ENCODE data around the gene ZNF827.

ZNF827 gene

DNA sequence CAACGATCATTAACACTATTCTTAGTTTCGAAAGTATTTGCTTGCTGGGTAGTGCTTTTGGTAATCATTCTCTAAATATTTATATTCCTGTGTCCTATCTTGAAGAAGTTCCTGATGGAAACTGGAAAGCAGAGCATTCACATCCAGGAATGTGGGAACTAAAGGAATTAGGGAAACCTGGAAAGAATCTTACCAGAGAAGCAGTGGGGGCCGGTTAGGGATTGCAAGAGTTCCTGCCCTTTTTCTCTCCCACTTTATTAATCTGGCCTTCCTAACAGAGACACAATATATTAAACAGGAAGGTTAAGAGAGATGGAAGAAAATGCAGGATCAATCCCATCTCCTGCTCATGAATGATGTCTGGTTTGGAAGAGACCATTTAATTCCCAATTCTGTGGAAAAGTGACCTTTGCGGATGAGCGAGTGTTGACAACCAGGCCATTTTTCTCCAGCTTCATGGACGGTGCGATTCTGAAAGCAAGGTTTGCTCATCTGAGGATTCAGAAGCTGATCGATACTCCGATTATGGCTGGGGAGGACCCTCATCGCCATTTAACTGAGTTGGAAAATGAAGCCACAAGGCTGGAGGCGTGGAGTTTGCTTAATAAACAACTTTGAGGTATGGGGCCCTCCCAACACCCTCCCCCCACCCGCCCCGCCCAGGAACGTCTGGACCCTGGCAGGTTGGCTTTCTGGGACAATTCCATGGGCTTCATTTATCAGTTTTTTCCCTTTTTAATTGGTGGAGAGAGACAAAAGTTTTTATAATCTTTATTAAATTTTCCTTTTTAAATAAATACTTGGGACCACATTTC is 206.4 kb downstream of the ZNF827 start:
- DNase-seq (ENCODE audit: insufficient read length, low spot score) (no peak), FAIRE-seq (no peak)

DNA sequence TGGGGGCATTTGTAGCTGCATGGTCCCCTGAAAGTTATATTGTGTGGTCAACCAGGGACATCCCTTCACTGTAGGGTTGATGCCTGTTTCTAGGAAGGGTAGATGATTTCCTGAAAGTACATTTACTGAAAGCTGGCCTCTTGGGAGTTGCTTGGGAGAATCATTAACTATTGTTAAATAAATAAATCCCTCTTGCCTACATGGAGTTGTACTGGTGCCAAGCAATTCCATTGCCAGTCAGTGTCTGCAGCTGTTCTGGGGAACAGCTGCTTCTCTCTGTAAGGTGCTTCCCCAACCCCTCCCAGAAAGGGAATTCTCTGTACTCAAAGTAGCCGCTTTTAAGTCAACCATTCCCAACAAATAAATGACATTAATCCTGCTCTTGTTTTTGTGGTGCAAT is 207.6 kb downstream of the ZNF827 start:
- DNase-seq (ENCODE audit: insufficient read length, low spot score) (no peak), FAIRE-seq (no peak)

DNA sequence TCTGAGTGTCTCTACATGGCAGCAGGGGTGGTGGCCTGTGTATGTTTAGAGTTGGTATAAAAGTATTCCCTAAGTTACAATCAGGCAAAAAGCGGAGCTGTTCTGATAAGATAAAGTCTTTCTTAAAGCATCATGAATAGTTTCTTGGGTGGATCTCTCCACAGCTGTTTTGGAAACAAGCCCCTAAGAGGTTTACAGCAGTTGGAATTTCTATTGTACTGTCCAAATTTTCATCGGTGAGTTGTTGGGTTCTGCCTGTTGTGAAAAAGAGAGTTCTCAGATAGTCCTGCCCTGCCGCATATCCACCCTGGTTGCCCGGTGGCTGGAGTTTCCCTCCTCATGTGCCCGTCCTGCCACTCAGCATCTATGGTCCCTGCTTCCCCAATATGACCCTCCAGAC is 208.6 kb downstream of the ZNF827 start:
- FAIRE-seq (no peak), DNase-seq (ENCODE audit: insufficient read length, low spot score) (no peak)

DNA sequence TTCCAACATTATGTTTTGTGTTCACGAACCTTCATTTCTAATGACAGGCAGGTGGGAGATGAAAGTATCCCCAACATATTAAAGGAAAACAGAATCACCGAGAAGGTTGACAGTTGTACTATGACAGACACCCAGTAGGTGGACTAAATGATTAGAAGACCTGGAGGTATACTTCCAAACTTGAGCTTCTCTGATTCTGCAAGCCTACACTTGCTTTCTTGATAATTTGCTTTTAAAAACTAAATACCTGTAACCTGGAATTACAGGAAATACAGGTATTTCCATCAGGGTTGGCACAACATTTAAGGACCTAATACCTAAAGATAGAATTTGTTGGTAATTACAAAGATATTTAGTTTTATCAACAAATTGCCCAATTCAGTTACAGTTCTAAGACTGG is 215.3 kb downstream of the ZNF827 start:
- DNase-seq (ENCODE audit: insufficient read length, low spot score) (no peak), FAIRE-seq (no peak)

DNA sequence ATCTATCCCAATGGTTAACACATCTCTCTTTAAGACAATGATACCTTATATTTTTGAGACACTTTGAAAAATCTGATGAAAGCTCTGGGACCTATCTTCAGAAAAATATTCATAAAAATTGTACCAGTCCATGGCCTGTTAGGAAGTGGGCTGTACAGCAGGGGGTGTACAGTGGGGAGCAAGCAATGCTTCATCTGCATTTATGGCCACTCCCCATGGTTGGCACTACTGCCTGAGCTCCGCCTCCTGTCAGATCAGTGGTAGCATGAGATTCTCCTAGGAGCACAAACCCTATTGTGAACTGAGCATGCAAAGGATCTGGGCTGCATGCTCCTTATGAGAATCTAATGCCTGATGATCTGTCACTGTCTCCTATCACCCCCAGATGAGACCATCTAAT is 216.1 kb downstream of the ZNF827 start:
- DNase-seq (ENCODE audit: insufficient read length, low spot score) (no peak), FAIRE-seq (no peak)

DNA sequence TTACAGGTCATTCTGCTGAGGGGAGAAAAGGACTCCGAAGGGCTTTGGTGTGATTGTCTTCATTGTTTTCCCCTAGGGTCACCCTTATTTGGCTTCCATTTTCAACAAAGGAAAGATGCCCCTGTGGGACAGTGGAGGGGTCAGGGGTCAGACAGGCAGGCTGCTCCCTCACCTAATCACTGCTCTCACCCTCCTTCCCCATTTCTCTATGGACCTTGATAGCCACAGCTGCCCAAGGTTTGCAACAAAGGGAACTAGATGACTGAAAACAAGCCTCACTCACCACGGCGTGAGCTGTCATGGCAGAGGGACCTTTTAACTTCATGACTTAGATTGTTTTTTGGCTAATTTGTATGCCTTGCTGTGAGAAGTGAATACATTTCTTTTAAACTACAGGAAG is 218.0 kb downstream of the ZNF827 start:
- DNase-seq (ENCODE audit: insufficient read length, low spot score): no peak
- FAIRE-seq: peak; percentile 78

DNA sequence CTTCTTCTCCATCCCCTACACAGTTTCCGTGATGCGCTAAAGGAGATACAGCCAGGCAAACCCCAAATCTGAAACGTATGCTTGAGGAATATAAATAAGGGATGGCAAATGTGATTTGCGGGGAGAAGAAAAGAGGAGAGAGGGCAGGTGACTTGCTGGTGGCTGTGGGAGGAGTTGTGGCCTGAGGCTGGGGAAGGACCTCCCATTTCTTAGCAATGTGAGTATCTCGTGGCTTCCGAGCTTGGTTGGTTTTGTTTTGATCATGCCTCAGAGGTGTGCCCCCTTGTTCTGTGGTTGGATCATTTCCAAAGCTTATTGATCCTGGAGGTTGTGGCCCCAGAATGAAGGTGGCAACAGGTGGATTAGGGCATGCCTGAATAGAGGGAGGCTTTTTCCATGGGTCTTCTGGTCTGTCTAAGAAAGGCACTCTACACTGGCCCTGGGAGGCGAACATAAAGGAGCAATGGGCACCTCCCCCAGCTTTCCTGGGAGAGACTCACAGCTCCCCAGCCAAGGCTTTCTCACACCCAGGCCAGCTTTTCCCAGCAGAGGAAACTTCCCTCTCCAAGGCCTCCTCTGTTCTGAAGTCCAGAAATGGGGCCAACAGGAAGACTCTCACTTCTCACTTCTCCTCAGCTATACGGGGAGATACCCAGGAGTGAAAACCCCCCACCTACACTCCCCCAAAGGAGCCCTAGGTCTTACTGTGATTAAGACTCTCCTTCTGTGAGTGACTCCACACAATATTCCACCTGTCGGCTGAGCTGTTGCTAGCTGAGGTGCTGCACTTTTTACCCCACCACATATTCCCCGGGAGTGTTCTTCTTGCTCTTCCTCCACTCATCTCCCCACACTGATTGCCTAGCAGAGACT is 218.6 kb downstream of the ZNF827 start:
- DNase-seq (ENCODE audit: insufficient read length, low spot score) (no peak), FAIRE-seq (peak; percentile 74)

DNA sequence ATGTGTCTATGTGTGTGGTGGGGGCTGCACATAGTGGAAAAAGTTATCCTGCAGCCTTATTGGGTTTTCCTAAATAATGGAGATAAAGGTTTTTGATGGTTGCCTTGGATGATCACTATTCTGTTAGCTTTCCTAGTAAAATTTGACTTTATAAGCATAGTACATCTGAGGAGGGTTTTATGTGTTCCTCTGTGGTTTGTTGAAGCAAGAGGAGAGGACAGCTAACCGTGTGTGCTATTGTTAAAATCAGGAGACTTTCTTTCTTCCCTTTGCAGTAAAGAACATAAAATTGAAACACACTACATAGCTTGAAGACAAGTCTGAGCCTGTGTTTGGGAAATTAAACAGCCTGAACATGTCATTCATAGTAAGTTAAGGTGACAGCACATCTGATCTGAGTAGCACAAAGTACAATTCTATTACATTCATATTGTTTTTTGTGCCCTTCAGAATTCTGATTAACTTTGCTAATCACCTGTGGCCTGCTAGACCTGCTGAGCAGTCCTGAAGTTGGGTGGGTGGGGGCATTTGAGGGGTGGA is 221.9 kb downstream of the ZNF827 start:
- DNase-seq (ENCODE audit: insufficient read length, low spot score) (no peak), FAIRE-seq (peak; percentile 72)

DNA sequence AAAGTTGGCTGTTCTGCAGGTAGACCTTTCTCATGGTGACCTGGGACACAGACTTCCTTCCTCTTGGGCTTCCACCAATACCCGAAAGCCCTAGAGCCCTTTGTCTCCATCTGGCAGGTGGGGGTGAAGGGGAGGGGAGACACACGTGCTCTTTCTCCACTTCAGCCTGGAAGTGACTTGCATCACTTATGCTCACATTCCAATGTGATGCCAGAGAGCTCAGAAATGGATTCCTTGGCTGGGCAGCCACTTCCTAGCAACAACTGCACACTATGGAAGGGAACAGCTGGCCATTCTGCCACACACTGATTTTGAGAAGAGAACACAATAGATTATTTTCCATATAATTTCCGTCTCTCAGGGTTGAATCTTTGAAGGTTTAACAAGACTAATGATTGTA is 222.4 kb downstream of the ZNF827 start:
- FAIRE-seq (no peak), DNase-seq (ENCODE audit: insufficient read length, low spot score) (no peak)

DNA sequence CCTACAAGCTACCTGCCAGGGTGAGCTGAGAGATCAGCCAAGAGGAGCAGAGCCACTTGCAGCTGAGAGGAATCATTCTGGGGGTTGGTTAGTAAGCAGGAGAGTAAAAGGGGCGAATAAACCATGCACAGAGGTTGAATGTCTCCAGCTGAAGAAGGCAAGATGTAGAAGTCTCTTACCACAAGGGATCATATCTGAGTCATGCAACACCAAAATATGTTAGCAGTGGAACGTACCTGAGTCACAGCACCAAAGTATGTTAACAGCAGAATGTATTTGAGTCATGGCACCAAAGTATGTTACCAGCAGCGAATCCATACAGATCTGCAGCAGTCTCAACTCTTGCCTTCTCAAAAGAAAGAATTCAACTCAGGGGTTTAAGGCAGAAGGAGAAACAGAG is 228.8 kb downstream of the ZNF827 start:
- FAIRE-seq: peak; percentile 31

DNA sequence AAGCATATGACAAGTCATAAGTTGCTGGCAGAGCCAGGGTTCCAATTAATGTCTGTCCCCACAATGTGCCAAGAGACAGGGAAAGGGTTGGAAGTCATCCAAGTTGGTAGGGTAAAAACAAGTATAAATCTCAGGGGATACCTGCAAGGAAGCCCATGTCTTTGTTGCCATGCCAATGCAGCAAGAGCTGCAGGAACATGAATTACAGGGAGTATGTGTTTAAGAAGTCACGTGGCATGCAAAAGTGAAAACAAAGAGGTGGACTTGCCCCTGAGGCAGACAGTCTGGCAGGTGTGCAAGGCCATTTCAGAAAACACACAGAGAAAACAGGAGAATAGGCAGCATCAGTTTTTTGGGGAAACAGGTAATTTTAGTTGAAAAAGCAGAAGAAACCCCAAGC is 229.3 kb downstream of the ZNF827 start:
- DNase-seq (ENCODE audit: insufficient read length, low spot score): no peak
- FAIRE-seq: no peak

More for the DNA sequence above, 228.8 kb downstream of the ZNF827 start:
- DNase-seq (ENCODE audit: insufficient read length, low spot score): no peak

All from GM19239 (cell line).